GM12873 (cell line): ENCODE data around the gene AP2M1.

Experiments
- CTCF ChIP-seq: IDR thresholded peaks from 2 replicates; pipeline ENCODE4 v1.5.1; 2012; ENCODE audit warnings: low read depth, mild to moderate bottlenecking, moderate library complexity, low read length, control low read depth; ENCODE audit not compliant: insufficient read depth; ENCODE audit errors: missing control alignments

AP2M1 gene

GRCh38 chr3:184176377-184177330 is 2.0 kb downstream of the AP2M1 start:
- TF ChIP-seq CTCF, result no peak

GRCh38 chr3:184177331-184177731 is 2.7 kb downstream of the AP2M1 start:
- TF ChIP-seq CTCF, result no peak

- no peak for TF ChIP-seq CTCF
These were observed 3.2 kb downstream of the AP2M1 start for GRCh38 chr3:184177767-184178306.

GRCh38 chr3:184178521-184179138 is 4.0 kb downstream of the AP2M1 start:
- TF ChIP-seq CTCF, result no peak

GRCh38 chr3:184180165-184180564 is 5.5 kb downstream of the AP2M1 start:
- no peak for TF ChIP-seq CTCF

- TF ChIP-seq CTCF, result no peak
These were observed 6.9 kb downstream of the AP2M1 start for GRCh38 chr3:184181596-184181995.

GRCh38 chr3:184183679-184184078 is 9.0 kb downstream of the AP2M1 start:
- no peak for TF ChIP-seq CTCF
